Stimulated activated naive B cell treated with anti-CD40 and anti-IgM and Interleukin-4, amounts not matched to agents 10 μg/mL and 1 μg/mL and 100 μg/mL, for 72 hours (primary cell): Measurements from ENCODE around the gene PARD3.

ENCODE experiments used
- ATAC-seq, 2 donors: fragments of 150-1000 bp; cut with Tn5 transposase; replicated peaks; 2 replicates each; pipeline ENCODE4 v1.10.0; 2021; ENCODE audit warnings: moderate library complexity in 1 of 2
- DNase-seq: peaks from one replicate; pipeline ENCODE4 v3.0.0; 2021
- H3K27ac Mint-ChIP-seq: one replicate; pipeline ENCODE4 v1.8.0; 2022; ENCODE audit warnings: mild to moderate bottlenecking, mixed read lengths
- H3K27me3 Mint-ChIP-seq, 2 donors: one replicate each; pipeline ENCODE4 v1.8.0; 2022; ENCODE audit warnings: mixed read lengths in 2 of 2
- H3K36me3 Mint-ChIP-seq, 2 donors: one replicate each; pipeline ENCODE4 v1.8.0; 2022; ENCODE audit warnings: mixed read lengths in 2 of 2, mild to moderate bottlenecking in 1 of 2
- H3K4me1 Mint-ChIP-seq, 2 donors: one replicate each; pipeline ENCODE4 v1.8.0; 2022; ENCODE audit warnings: mixed read lengths in 2 of 2, mild to moderate bottlenecking in 1 of 2
- H3K4me3 Mint-ChIP-seq, 2 donors: one replicate each; pipeline ENCODE4 v1.8.0; 2022; ENCODE audit warnings: mild to moderate bottlenecking in 2 of 2, mixed read lengths in 2 of 2, moderate library complexity in 1 of 2
- H3K9me3 Mint-ChIP-seq, 2 donors: one replicate each; pipeline ENCODE4 v1.8.0; 2022; ENCODE audit warnings: mixed read lengths in 2 of 2, mild to moderate bottlenecking in 1 of 2

The PARD3 gene

DNA sequence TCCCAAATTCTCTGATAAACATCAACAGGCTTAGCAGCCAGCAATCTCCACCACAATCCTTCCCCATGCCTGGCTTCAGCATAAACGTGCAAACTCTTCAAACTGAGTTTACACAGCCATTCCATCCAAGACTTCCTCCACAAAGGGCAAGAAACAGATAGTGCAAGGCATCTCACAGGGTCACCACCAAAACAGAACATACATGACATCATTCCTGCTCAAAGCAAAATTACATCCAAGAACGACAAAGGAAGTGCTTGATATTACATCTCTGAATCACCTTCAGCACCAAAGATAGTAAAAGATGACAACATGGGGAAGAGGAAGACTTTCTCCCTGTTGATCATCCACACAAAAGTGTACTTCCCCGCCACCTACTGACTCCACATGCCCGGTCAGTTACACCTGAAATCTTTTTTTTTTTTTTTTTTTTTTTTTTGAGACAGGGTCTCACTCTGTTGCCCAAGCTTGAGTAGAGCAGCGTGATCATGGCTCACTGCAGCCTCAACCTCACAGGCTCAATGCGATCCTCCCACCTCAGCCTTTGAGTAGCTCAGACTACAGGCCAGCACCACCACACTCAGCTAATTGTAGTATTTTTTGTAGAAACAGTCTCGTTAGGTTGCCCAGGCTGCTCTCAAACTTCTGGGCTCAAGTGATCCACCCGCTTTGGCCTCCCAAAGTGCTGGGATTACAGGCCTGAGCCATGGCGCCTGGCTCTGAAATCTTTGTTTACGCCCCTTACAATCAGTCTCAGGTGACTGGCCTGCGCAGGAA lies 127.5 kb downstream of the PARD3 start:
- Mint-ChIP-seq H3K27ac (no peak overlapping the region), H3K36me3 (no peaks in the 10 kb centered on the region), H3K9me3 (peaks cover 2 to 7% of the 10 kb centered on the region in 2 donors), H3K27me3 (peaks cover 0 to 3% of the 10 kb centered on the region in 2 donors), H3K4me1 (no peaks in the 10 kb centered on the region), H3K4me3 (no peak overlapping the region)
- ATAC-seq: no peak
- DNase-seq: no peak

GRCh38 chr10:34682580-34682979 lies 132.5 kb downstream of the PARD3 start:
- Mint-ChIP-seq H3K4me3 (no peak overlapping the region), H3K36me3 (no peaks in the 10 kb centered on the region), H3K27me3 (peaks cover 0 to 3% of the 10 kb centered on the region in 2 donors), H3K27ac (no peak overlapping the region), H3K4me1 (no peaks in the 10 kb centered on the region), H3K9me3 (no peaks in the 10 kb centered on the region)
- DNase-seq (no peak), ATAC-seq (no peak)

DNA sequence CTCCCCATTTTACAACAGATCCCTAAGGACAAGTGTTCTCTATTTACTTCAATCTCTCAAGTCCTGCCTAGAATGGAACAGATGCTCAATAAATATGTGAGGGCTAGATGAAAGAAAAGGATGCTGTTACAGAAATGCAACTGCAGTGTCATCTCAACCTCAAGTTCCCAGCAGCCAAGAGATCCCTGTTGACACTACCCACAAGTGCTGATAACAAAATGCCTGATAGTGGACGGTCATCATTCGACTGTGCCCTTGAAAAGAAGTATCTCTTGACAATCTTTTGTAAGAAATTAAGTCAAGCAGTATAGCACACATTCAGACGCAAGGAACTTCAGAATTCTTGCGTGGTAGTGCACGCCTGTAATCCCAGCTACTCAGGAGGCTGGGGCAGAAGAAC lies 133.2 kb downstream of the PARD3 start:
- Mint-ChIP-seq H3K4me1 (no peaks in the 10 kb centered on the region), H3K27ac (no peak overlapping the region), H3K36me3 (no peaks in the 10 kb centered on the region), H3K9me3 (no peaks in the 10 kb centered on the region), H3K27me3 (peaks cover 0 to 3% of the 10 kb centered on the region in 2 donors), H3K4me3 (no peak overlapping the region)
- DNase-seq: no peak
- no peak for ATAC-seq

- Mint-ChIP-seq H3K9me3 (no peaks in the 10 kb centered on the region), H3K36me3 (no peaks in the 10 kb centered on the region), H3K27ac (no peak overlapping the region), H3K4me1 (no peaks in the 10 kb centered on the region), H3K27me3 (no peaks in the 10 kb centered on the region), H3K4me3 (no peak overlapping the region)
- no peak for DNase-seq
- ATAC-seq: no peak
Observed at GRCh38 chr10:34679177-34679576, 135.9 kb downstream of the PARD3 start.

- no peaks in the 10 kb centered on the region for H3K4me1 Mint-ChIP-seq
- ATAC-seq (no peak), DNase-seq (no peak)
- H3K27ac Mint-ChIP-seq: no peak overlapping the region
- no peaks in the 10 kb centered on the region for H3K9me3 Mint-ChIP-seq
- no peak overlapping the region for H3K4me3 Mint-ChIP-seq
- no peaks in the 10 kb centered on the region for H3K36me3 Mint-ChIP-seq
- no peaks in the 10 kb centered on the region for H3K27me3 Mint-ChIP-seq
Observed at GRCh38 chr10:34677591-34677990, 137.5 kb downstream of the PARD3 start.

GRCh38 chr10:34677132-34677531 lies 138.0 kb downstream of the PARD3 start:
- DNase-seq: no peak
- Mint-ChIP-seq H3K27me3 (no peaks in the 10 kb centered on the region), H3K27ac (no peak overlapping the region), H3K4me3 (no peak overlapping the region), H3K9me3 (no peaks in the 10 kb centered on the region), H3K36me3 (no peaks in the 10 kb centered on the region), H3K4me1 (no peaks in the 10 kb centered on the region)
- ATAC-seq: no peak

DNA sequence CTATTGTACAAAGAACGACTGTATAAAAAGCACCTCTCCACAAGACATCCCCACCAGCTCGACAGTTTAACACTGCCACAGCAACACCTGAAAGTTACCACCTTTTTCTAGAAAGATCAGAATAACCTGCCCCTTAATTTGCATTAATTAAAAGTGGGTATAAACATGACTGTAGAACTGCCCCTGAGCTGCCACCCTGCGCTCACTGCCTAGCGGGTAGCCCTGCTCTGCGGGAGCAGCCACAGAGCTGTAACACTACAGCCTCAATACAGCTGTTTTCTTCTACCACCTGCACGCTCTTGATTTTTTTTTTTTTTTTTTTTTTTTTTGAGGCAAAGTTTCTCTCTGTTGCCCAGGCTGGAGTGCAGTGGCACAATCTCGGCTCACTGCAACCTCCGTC lies 140.9 kb downstream of the PARD3 start:
- DNase-seq: no peak
- Mint-ChIP-seq H3K27me3 (no peaks in the 10 kb centered on the region), H3K4me3 (no peak overlapping the region), H3K27ac (no peak overlapping the region), H3K4me1 (no peaks in the 10 kb centered on the region), H3K9me3 (no peaks in the 10 kb centered on the region), H3K36me3 (no peaks in the 10 kb centered on the region)
- no peak for ATAC-seq

GRCh38 chr10:34670081-34670480 lies 145.0 kb downstream of the PARD3 start:
- Mint-ChIP-seq H3K27ac (no peak overlapping the region), H3K4me3 (no peak overlapping the region), H3K9me3 (no peaks in the 10 kb centered on the region), H3K36me3 (no peaks in the 10 kb centered on the region), H3K4me1 (peaks cover 0 to 8% of the 10 kb centered on the region in 2 donors), H3K27me3 (no peaks in the 10 kb centered on the region)
- DNase-seq (no peak), ATAC-seq (peak in 1 of 2 donors; percentile 14)

GRCh38 chr10:34669079-34669478 lies 146.0 kb downstream of the PARD3 start:
- DNase-seq (no peak), ATAC-seq (no peak)
- H3K9me3 Mint-ChIP-seq: no peaks in the 10 kb centered on the region
- H3K27ac Mint-ChIP-seq: no peak overlapping the region
- no peaks in the 10 kb centered on the region for H3K36me3 Mint-ChIP-seq
- no peaks in the 10 kb centered on the region for H3K27me3 Mint-ChIP-seq
- no peak overlapping the region for H3K4me3 Mint-ChIP-seq
- peaks cover 0 to 8% of the 10 kb centered on the region in 2 donors for H3K4me1 Mint-ChIP-seq

- DNase-seq (no peak), ATAC-seq (no peak)
- Mint-ChIP-seq H3K36me3 (no peaks in the 10 kb centered on the region), H3K4me1 (peaks cover 0 to 8% of the 10 kb centered on the region in 2 donors), H3K27me3 (no peaks in the 10 kb centered on the region), H3K9me3 (no peaks in the 10 kb centered on the region), H3K4me3 (no peak overlapping the region), H3K27ac (no peak overlapping the region)
Observed at GRCh38 chr10:34667177-34667576, 147.9 kb downstream of the PARD3 start.

- Mint-ChIP-seq H3K4me1 (peaks cover 0 to 8% of the 10 kb centered on the region in 2 donors), H3K4me3 (no peak overlapping the region), H3K27me3 (no peaks in the 10 kb centered on the region), H3K9me3 (no peaks in the 10 kb centered on the region), H3K36me3 (no peaks in the 10 kb centered on the region), H3K27ac (no peak overlapping the region)
- DNase-seq (no peak), ATAC-seq (peak; percentile 56 to 75)
Observed at GRCh38 chr10:34666008-34666704, 148.9 kb downstream of the PARD3 start.

GRCh38 chr10:34664706-34665105 lies 150.4 kb downstream of the PARD3 start:
- no peak overlapping the region for H3K4me3 Mint-ChIP-seq
- ATAC-seq: no peak
- DNase-seq: no peak

GRCh38 chr10:34661580-34661979 lies 153.5 kb downstream of the PARD3 start:
- no peak for ATAC-seq
- no peaks in the 10 kb centered on the region for H3K9me3 Mint-ChIP-seq
- H3K4me1 Mint-ChIP-seq: peaks cover 0 to 7% of the 10 kb centered on the region in 2 donors
- no peak for DNase-seq
- no peak overlapping the region for H3K27ac Mint-ChIP-seq
- H3K4me3 Mint-ChIP-seq: no peak overlapping the region
- no peaks in the 10 kb centered on the region for H3K36me3 Mint-ChIP-seq
- H3K27me3 Mint-ChIP-seq: no peaks in the 10 kb centered on the region

More at GRCh38 chr10:34664706-34665105, 150.4 kb downstream of the PARD3 start:
- H3K27me3 Mint-ChIP-seq: no peaks in the 10 kb centered on the region
- H3K27ac Mint-ChIP-seq: no peak overlapping the region
- peaks cover 0 to 8% of the 10 kb centered on the region in 2 donors for H3K4me1 Mint-ChIP-seq
- no peaks in the 10 kb centered on the region for H3K9me3 Mint-ChIP-seq
- H3K36me3 Mint-ChIP-seq: no peaks in the 10 kb centered on the region

GRCh38 chr10:34658934-34659333 lies 156.2 kb downstream of the PARD3 start:
- Mint-ChIP-seq H3K4me3 (no peak overlapping the region), H3K27me3 (no peaks in the 10 kb centered on the region), H3K9me3 (no peaks in the 10 kb centered on the region), H3K27ac (no peak overlapping the region), H3K36me3 (no peaks in the 10 kb centered on the region), H3K4me1 (no peaks in the 10 kb centered on the region)
- ATAC-seq (no peak), DNase-seq (no peak)

DNA sequence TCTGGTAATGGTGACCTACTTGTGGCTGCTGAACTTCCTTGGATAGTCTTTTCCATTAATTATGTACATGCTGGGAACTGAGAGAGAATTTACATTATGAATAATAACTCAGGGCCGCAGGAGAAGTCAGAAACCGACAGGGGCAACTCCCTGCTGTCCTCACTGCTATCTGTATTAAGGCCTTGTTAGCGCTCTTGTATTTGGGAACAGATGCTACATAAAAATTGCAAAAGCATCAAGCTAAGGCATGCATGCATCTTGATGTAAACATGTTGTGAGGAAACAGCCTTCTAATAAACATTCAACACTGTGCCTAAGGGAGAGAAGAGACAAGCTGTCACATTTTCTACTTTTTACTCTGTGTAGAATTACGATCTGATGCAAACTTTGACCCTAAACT lies 158.4 kb downstream of the PARD3 start:
- Mint-ChIP-seq H3K4me1 (no peaks in the 10 kb centered on the region), H3K9me3 (no peaks in the 10 kb centered on the region), H3K27ac (no peak overlapping the region), H3K4me3 (no peak overlapping the region), H3K36me3 (no peaks in the 10 kb centered on the region), H3K27me3 (no peaks in the 10 kb centered on the region)
- DNase-seq (no peak), ATAC-seq (no peak)
